Loucy (cell line): ENCODE data around the gene PFDN2.

Source experiments
- H2AFZ ChIP-seq: fragments of 200-600 bp; sonication (generic); 2 replicates; pipeline ENCODE4 v1.6.0; 2016; ENCODE audit warnings: antibody characterized with exemption, mild to moderate bottlenecking, low read length, moderate library complexity
- H3F3A ChIP-seq: fragments of 200-600 bp; 2 replicates; pipeline ENCODE4 v1.6.0; 2016; ENCODE audit warnings: antibody characterized with exemption, low read depth, mild to moderate bottlenecking
- H3K27me3 ChIP-seq: fragments of 200-600 bp; sonication (generic); 2 replicates; pipeline ENCODE4 v1.6.1; 2014; ENCODE audit warnings: low read length, mild to moderate bottlenecking; ENCODE audit not compliant: insufficient read depth, poor library complexity, severe bottlenecking
- H3K36me3 ChIP-seq: fragments of 200-600 bp; sonication (generic); 2 replicates; pipeline ENCODE4 v1.6.1; 2016; ENCODE audit warnings: low read length; ENCODE audit not compliant: insufficient read depth
- H3K4me1 ChIP-seq: fragments of 200-600 bp; sonication (generic); 2 replicates; pipeline ENCODE4 v1.5.1; 2014; ENCODE audit warnings: low read length, mild to moderate bottlenecking; ENCODE audit not compliant: insufficient read depth, poor library complexity, severe bottlenecking
- H3K4me2 ChIP-seq: fragments of 200-600 bp; sonication (generic); 2 replicates; pipeline ENCODE4 v1.6.0; 2014; ENCODE audit warnings: antibody characterized with exemption, low read length, low read depth, mild to moderate bottlenecking; ENCODE audit not compliant: poor library complexity, severe bottlenecking
- H3K4me3 ChIP-seq: fragments of 200-600 bp; sonication (generic); 2 replicates; pipeline ENCODE4 v1.5.1; 2014; ENCODE audit warnings: low read length, mild to moderate bottlenecking, mixed read lengths; ENCODE audit not compliant: poor library complexity, severe bottlenecking
- H3K79me2 ChIP-seq: fragments of 200-600 bp; sonication (generic); 2 replicates; pipeline ENCODE4 v1.6.1; 2014; ENCODE audit warnings: low read length; ENCODE audit not compliant: insufficient read depth
- H3K9ac ChIP-seq: fragments of 200-600 bp; sonication (generic); 2 replicates; pipeline ENCODE4 v1.6.0; 2014; ENCODE audit warnings: mild to moderate bottlenecking, low read depth, low read length, moderate library complexity; ENCODE audit not compliant: poor library complexity, severe bottlenecking
- H3K9me2 ChIP-seq: fragments of 200-600 bp; sonication (generic); replicated peaks from 2 replicates; pipeline ENCODE4 v1.6.1; 2016; ENCODE audit warnings: low read depth, low read length, mixed read lengths
- H3K9me3 ChIP-seq: fragments of 200-600 bp; sonication (generic); 2 replicates; pipeline ENCODE4 v1.6.1; 2014; ENCODE audit warnings: mild to moderate bottlenecking, antibody characterized with exemption, low read length, low read depth; ENCODE audit not compliant: insufficient read depth
- H4K20me1 ChIP-seq: fragments of 200-600 bp; sonication (generic); 2 replicates; pipeline ENCODE4 v1.6.0; 2014; ENCODE audit warnings: antibody characterized with exemption, low read length, mild to moderate bottlenecking; ENCODE audit not compliant: insufficient read depth, poor library complexity, severe bottlenecking
- CTCF ChIP-seq: fragments of 200-600 bp; sonication (generic); conservative IDR thresholded peaks from 2 replicates; pipeline ENCODE4 v1.5.1; 2014; ENCODE audit warnings: mild to moderate bottlenecking, antibody characterized with exemption, low read length
- EZH2phosphoT487 ChIP-seq: fragments of 200-600 bp; IDR thresholded peaks from 2 replicates; pipeline ENCODE4 v1.6.1; 2018; ENCODE audit warnings: antibody characterized with exemption, mild to moderate bottlenecking, moderate library complexity, borderline replicate concordance

The PFDN2 gene

GRCh38 chr1:161139766-161140165 lies 21.9 kb upstream of the PFDN2 start:
- Histone ChIP-seq H3K27me3 (no peaks in the 10 kb centered on the region), H3K36me3 (no peaks in the 10 kb centered on the region), H3K4me1 (no peaks in the 10 kb centered on the region), H3K9ac (no peak overlapping the region), H3F3A (0 out of 2 replicates have a peak, but pooled peaks cover 3% of the 10 kb centered on the region), H3K4me3 (no peak overlapping the region), H4K20me1 (no peaks in the 10 kb centered on the region), H3K4me2 (no peak overlapping the region), H3K9me3 (no peaks in the 10 kb centered on the region), H3K9me2 (no peaks in the 10 kb centered on the region), H3K79me2 (peaks cover 2% of the 10 kb centered on the region; the same call in 1 of the 2 replicates), H2AFZ (no peak overlapping the region)
- TF ChIP-seq EZH2phosphoT487 (no peak), CTCF (peak; percentile 64)

GRCh38 chr1:161138431-161138830 lies 20.6 kb upstream of the PFDN2 start:
- H4K20me1 ChIP-seq, result no peaks in the 10 kb centered on the region
- peaks cover 15% of the 10 kb centered on the region for H3K79me2 ChIP-seq
- no peak overlapping the region for H3K4me3 ChIP-seq
- no peaks in the 10 kb centered on the region for H3K27me3 ChIP-seq
- no peak overlapping the region for H3K9ac ChIP-seq
- no peaks in the 10 kb centered on the region for H3K9me2 ChIP-seq
- H2AFZ ChIP-seq, result no peak overlapping the region
- TF ChIP-seq EZH2phosphoT487, result no peak
- TF ChIP-seq CTCF, result no peak
- H3K36me3 ChIP-seq, result no peaks in the 10 kb centered on the region
- H3K4me1 ChIP-seq, result peaks cover 6% of the 10 kb centered on the region
- H3K4me2 ChIP-seq, result no peak overlapping the region
- H3F3A ChIP-seq, result 0 out of 2 replicates have a peak, but pooled peaks cover 3% of the 10 kb centered on the region
- no peaks in the 10 kb centered on the region for H3K9me3 ChIP-seq

DNA sequence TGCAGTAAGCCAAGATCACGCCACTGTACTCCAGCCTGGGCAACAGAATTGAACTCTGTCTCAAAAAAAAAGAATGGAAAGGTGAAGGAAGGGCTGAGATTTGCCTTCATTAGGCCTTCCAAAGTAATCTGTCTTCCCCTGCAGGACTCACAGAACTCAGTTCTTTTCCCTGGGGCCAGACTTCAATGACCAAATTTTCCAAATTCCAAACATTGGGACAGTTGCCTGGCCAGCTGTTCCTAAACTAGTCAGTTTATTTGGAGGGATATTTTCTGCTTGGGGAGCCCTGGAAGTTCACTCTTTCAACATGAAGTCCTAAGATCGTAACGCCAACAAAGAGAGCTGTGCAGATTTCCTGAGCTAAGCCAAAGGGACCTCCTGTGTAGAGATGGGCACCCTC lies 20.0 kb upstream of the PFDN2 start:
- no peak overlapping the region for H3K4me3 ChIP-seq
- H3K9me3 ChIP-seq, result no peaks in the 10 kb centered on the region
- H3K4me1 ChIP-seq, result peaks cover 10% of the 10 kb centered on the region
- H3K36me3 ChIP-seq, result no peaks in the 10 kb centered on the region
- H3F3A ChIP-seq, result 0 out of 2 replicates have a peak, but pooled peaks cover 3% of the 10 kb centered on the region
- TF ChIP-seq EZH2phosphoT487, result no peak
- TF ChIP-seq CTCF, result no peak
- no peaks in the 10 kb centered on the region for H3K27me3 ChIP-seq
- peaks cover 21% of the 10 kb centered on the region for H3K79me2 ChIP-seq
- no peaks in the 10 kb centered on the region for H3K9me2 ChIP-seq
- no peak overlapping the region for H3K9ac ChIP-seq
- H4K20me1 ChIP-seq, result no peaks in the 10 kb centered on the region
- no peak overlapping the region for H3K4me2 ChIP-seq
- H2AFZ ChIP-seq, result no peak overlapping the region
